Trophoblast cell (in vitro differentiated cells and primary cell): ENCODE measurements around the gene DNAH3.

Source experiments
- DNase-seq, 2 donors: peaks; one replicate each; pipeline ENCODE4 v3.0.0-alpha.2; 2016
- H2AFZ ChIP-seq: 2 replicates; pipeline ENCODE4 v1.6.1; 2013; ENCODE audit warnings: low read length, moderate library complexity, mild to moderate bottlenecking; ENCODE audit not compliant: insufficient read depth, poor library complexity
- H2AK5ac ChIP-seq: 2 replicates; pipeline ENCODE4 v1.6.1; 2013; ENCODE audit warnings: mild to moderate bottlenecking, low read length
- H2BK120ac ChIP-seq: 2 replicates; pipeline ENCODE4 v1.6.1; 2013; ENCODE audit warnings: low read length, mild to moderate bottlenecking, moderate library complexity; ENCODE audit not compliant: insufficient read depth, poor library complexity
- H2BK12ac ChIP-seq: 2 replicates; pipeline ENCODE4 v1.6.1; 2013; ENCODE audit warnings: mild to moderate bottlenecking, low read length, moderate library complexity
- H2BK5ac ChIP-seq: 2 replicates; pipeline ENCODE4 v1.6.1; 2013; ENCODE audit warnings: low read length, low read depth, moderate library complexity, mild to moderate bottlenecking; ENCODE audit not compliant: poor library complexity
- H3K14ac ChIP-seq: 2 replicates; pipeline ENCODE4 v1.6.1; 2013; ENCODE audit warnings: mild to moderate bottlenecking, low read length
- H3K18ac ChIP-seq: 2 replicates; pipeline ENCODE4 v1.6.1; 2013; ENCODE audit warnings: mild to moderate bottlenecking, low read length
- H3K23ac ChIP-seq: 2 replicates; pipeline ENCODE4 v1.6.1; 2013; ENCODE audit warnings: low read length
- H3K27ac ChIP-seq: 2 replicates; pipeline ENCODE4 v1.5.1; 2013; ENCODE audit warnings: low read depth, mild to moderate bottlenecking, inconsistent platforms, low read length, moderate library complexity
- H3K27me3 ChIP-seq: 2 replicates; pipeline ENCODE4 v1.6.1; 2013; ENCODE audit warnings: inconsistent platforms, mild to moderate bottlenecking, low read length, moderate library complexity; ENCODE audit not compliant: insufficient read depth
- H3K36me3 ChIP-seq, 2 experiments: 1 replicate in 1 of 2; 2 replicates in 1 of 2; pipeline ENCODE4 v1.6.1; 2013; ENCODE audit warnings: low read length in 2 of 2, mild to moderate bottlenecking in 2 of 2, moderate library complexity in 1 of 2; ENCODE audit not compliant: insufficient read depth in 2 of 2, control insufficient read depth in 1 of 2
- H3K4ac ChIP-seq: 2 replicates; pipeline ENCODE4 v1.6.1; 2013; ENCODE audit warnings: low read depth, mild to moderate bottlenecking, low read length, moderate library complexity
- H3K4me1 ChIP-seq, 2 experiments: 1 replicate in 1 of 2; 2 replicates in 1 of 2; pipeline ENCODE4 v1.6.1; 2013; ENCODE audit warnings: low read length in 2 of 2, mild to moderate bottlenecking in 2 of 2, moderate library complexity in 1 of 2; ENCODE audit not compliant: insufficient read depth in 2 of 2, control insufficient read depth in 1 of 2
- H3K4me2 ChIP-seq: 2 replicates; pipeline ENCODE4 v1.6.1; 2013; ENCODE audit warnings: inconsistent platforms, mild to moderate bottlenecking, low read length, moderate library complexity
- H3K4me3 ChIP-seq: 2 replicates; pipeline ENCODE4 v1.5.1; 2013; ENCODE audit warnings: mild to moderate bottlenecking, low read depth, low read length, inconsistent platforms
- H3K79me1 ChIP-seq: one replicate; pipeline ENCODE4 v1.6.1; 2013; ENCODE audit warnings: low read length
- H3K79me2 ChIP-seq: 2 replicates; pipeline ENCODE4 v1.6.1; 2013; ENCODE audit warnings: low read length, mild to moderate bottlenecking; ENCODE audit not compliant: control insufficient read depth, insufficient read depth, poor library complexity
- H3K9ac ChIP-seq: 2 replicates; pipeline ENCODE4 v1.6.1; 2013; ENCODE audit warnings: mild to moderate bottlenecking, low read length
- H3K9me3 ChIP-seq: 2 replicates; pipeline ENCODE4 v1.6.1; 2013; ENCODE audit warnings: low read depth, mild to moderate bottlenecking, control low read depth, inconsistent platforms, low read length; ENCODE audit not compliant: insufficient read depth
- H4K12ac ChIP-seq: 2 replicates; pipeline ENCODE4 v1.6.1; 2013; ENCODE audit warnings: low read depth, mild to moderate bottlenecking, low read length, moderate library complexity
- H4K8ac ChIP-seq: 2 replicates; pipeline ENCODE4 v1.6.1; 2013; ENCODE audit warnings: low read depth, mild to moderate bottlenecking, low read length, moderate library complexity
- H4K91ac ChIP-seq: one replicate; pipeline ENCODE4 v1.6.1; 2013; ENCODE audit warnings: low read depth, mild to moderate bottlenecking, low read length, moderate library complexity
- WGBS: extraction: QIAGEN DNeasy Blood & Tissue Kit; methylation state at CpG from one replicate; pipeline ENCODE4 v1.1.7; 2013; ENCODE audit warnings: missing lambda C conversion rate; ENCODE audit not compliant: insufficient read length, insufficient coverage; ENCODE audit errors: extremely low coverage; 5-methylcytosine and 5-hydroxymethylcytosine counted together

Gene DNAH3

GRCh38 chr16:21169249-21169981 lies 18.8 kb upstream of the DNAH3 start:
- Histone ChIP-seq H3K36me3 (peaks cover 11 to 15% of the 10 kb centered on the region in 2 experiments), H3K23ac (no peak overlapping the region), H3K79me2 (no peaks in the 10 kb centered on the region), H2AFZ (no peak overlapping the region), H3K4me3 (no peak overlapping the region), H3K9ac (no peak overlapping the region), H3K27ac (no peak overlapping the region), H4K12ac (no peak overlapping the region), H3K4me1 (no peaks in the 10 kb centered on the region), H3K4ac (no peak overlapping the region), H4K8ac (no peak overlapping the region), H2BK12ac (no peak overlapping the region), H3K9me3 (no peaks in the 10 kb centered on the region), H2AK5ac (no peak overlapping the region), H3K4me2 (no peak overlapping the region), H3K14ac (no peak overlapping the region), H3K79me1 (no peaks in the 10 kb centered on the region), H3K18ac (no peak overlapping the region), H3K27me3 (no peaks in the 10 kb centered on the region), H2BK120ac (no peak overlapping the region), H4K91ac (no peak overlapping the region), H2BK5ac (no peak overlapping the region)
- WGBS = no CpG with 5 or more reads among the region's 5 CpGs
- peak in 1 of 2 donors; percentile 7 for DNase-seq

DNA sequence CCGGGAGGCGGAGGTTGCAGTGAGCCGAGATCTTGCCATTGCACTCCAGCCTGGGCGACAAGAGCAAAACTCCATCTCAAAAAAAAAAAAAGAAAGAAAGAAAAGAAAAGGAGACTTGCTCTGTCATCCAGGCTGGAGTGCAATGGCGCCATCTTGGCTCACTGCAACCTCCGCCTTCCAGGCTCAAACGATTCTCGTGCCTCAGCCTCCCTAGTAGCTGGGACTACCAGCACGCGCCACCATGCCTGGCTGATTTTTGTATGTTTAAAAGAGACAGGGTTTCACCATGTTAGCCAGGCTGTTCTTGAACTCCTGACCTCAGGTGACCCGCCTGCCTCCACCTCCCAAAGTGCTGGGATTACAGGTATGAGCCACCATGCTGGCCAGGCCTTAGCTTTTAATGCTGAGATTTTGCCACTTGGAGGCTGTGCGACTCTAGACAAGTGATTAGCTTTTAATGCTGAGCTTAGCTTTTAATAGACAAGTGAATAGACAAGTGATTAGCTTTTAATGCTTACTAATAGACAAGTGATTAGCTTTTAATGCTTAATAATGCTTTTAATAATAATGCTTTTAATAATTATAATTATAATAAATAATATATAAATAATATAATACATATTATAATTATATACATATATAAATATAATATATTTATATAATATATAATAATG lies 17.4 kb upstream of the DNAH3 start:
- H3K36me3 ChIP-seq = peaks cover 10 to 12% of the 10 kb centered on the region in 2 experiments
- no peak overlapping the region for H4K8ac ChIP-seq
- no peak overlapping the region for H4K91ac ChIP-seq
- no peaks in the 10 kb centered on the region for H3K9me3 ChIP-seq
- H3K4me2 ChIP-seq = no peak overlapping the region
- H2AFZ ChIP-seq = no peak overlapping the region
- H3K9ac ChIP-seq = no peak overlapping the region
- no peak overlapping the region for H2BK120ac ChIP-seq
- no peak overlapping the region for H2AK5ac ChIP-seq
- H3K4me3 ChIP-seq = no peak overlapping the region
- H3K79me2 ChIP-seq = no peaks in the 10 kb centered on the region
- H3K23ac ChIP-seq = no peak overlapping the region
- no CpG with 5 or more reads among the region's 12 CpGs for WGBS
- no peak overlapping the region for H2BK12ac ChIP-seq
- no peak overlapping the region for H4K12ac ChIP-seq
- no peak overlapping the region for H3K18ac ChIP-seq
- no peaks in the 10 kb centered on the region for H3K27me3 ChIP-seq
- no peaks in the 10 kb centered on the region for H3K4me1 ChIP-seq
- H3K79me1 ChIP-seq = no peaks in the 10 kb centered on the region
- H2BK5ac ChIP-seq = no peak overlapping the region
- no peak overlapping the region for H3K27ac ChIP-seq
- no peak for DNase-seq
- no peak overlapping the region for H3K4ac ChIP-seq
- no peak overlapping the region for H3K14ac ChIP-seq

DNA sequence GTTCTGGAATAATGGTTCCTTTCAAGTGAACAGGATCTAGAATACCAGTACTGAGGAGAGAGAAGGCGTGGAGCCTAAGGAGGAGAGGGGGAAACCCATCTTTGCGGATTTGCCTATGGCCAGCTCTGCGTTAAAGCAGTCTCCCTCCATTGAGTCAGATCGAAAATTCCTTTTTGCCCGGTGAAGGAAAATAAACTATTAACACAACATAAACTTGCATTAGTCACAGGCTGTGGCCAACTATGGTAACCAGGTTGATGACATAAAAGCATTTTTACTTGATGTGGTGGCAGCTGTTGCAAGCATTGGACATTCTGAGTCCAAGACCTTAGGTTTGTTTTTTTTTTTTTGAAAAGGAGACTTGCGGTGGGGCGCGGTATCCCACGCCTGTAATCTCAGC lies 16.7 kb upstream of the DNAH3 start:
- Histone ChIP-seq H3K18ac (no peak overlapping the region), H4K12ac (no peak overlapping the region), H3K9me3 (no peaks in the 10 kb centered on the region), H3K79me2 (no peaks in the 10 kb centered on the region), H3K23ac (no peak overlapping the region), H3K9ac (no peak overlapping the region), H2BK5ac (no peak overlapping the region), H3K4me1 (no peaks in the 10 kb centered on the region), H3K79me1 (no peaks in the 10 kb centered on the region), H2AK5ac (no peak overlapping the region), H2AFZ (no peak overlapping the region), H4K8ac (no peak overlapping the region), H3K36me3 (peaks cover 9 to 10% of the 10 kb centered on the region in 2 experiments), H4K91ac (no peak overlapping the region), H3K27me3 (no peaks in the 10 kb centered on the region), H3K14ac (no peak overlapping the region), H3K4ac (no peak overlapping the region), H2BK12ac (no peak overlapping the region), H3K27ac (no peak overlapping the region), H3K4me2 (no peak overlapping the region), H3K4me3 (no peak overlapping the region), H2BK120ac (no peak overlapping the region)
- DNase-seq = peak; percentile 56 to 75
- no CpG with 5 or more reads among the region's 9 CpGs for WGBS

- no peak overlapping the region for H3K23ac ChIP-seq
- no peaks in the 10 kb centered on the region for H3K79me2 ChIP-seq
- H2AK5ac ChIP-seq = no peak overlapping the region
- no peak overlapping the region for H3K4me3 ChIP-seq
- peaks cover 8% of the 10 kb centered on the region in 2 experiments for H3K36me3 ChIP-seq
- no peaks in the 10 kb centered on the region for H3K9me3 ChIP-seq
- no peaks in the 10 kb centered on the region for H3K27me3 ChIP-seq
- no peak overlapping the region for H3K18ac ChIP-seq
- no peak overlapping the region for H3K4me2 ChIP-seq
- H3K4me1 ChIP-seq = no peaks in the 10 kb centered on the region
- H3K4ac ChIP-seq = no peak overlapping the region
- H2AFZ ChIP-seq = no peak overlapping the region
- H4K12ac ChIP-seq = no peak overlapping the region
- H3K14ac ChIP-seq = no peak overlapping the region
- WGBS = no CpG with 5 or more reads among the region's 9 CpGs
- H4K91ac ChIP-seq = no peak overlapping the region
- no peak overlapping the region for H2BK120ac ChIP-seq
- no peak overlapping the region for H4K8ac ChIP-seq
- no peaks in the 10 kb centered on the region for H3K79me1 ChIP-seq
- H2BK12ac ChIP-seq = no peak overlapping the region
- no peak overlapping the region for H3K9ac ChIP-seq
- no peak overlapping the region for H2BK5ac ChIP-seq
- DNase-seq = no peak
- H3K27ac ChIP-seq = no peak overlapping the region
Observed at GRCh38 chr16:21166561-21166961, 15.9 kb upstream of the DNAH3 start.
